ENCODE measurements around the gene TDRD9. TPM values are rescaled to one million over a fixed set of nuclear protein-coding genes. Genes with fewer than 3 reads are reported as not detected.

The TDRD9 gene
- total RNA-seq, 3 donors from 2014 or later: 0.96 to 4.0 (median 2.9) TPM

GRCh38 chr14:104081261-104081835 is 153.1 kb downstream of the TDRD9 start:
- Histone ChIP-seq H3K36me3 (no peaks in the 10 kb centered on the region), H3K4me1 (no peaks in the 10 kb centered on the region), H3K27me3 (peaks cover 2 to 20% of the 10 kb centered on the region in 2 donors), H3K4me3 (no peak overlapping the region), H3K27ac (no peak overlapping the region), H3K9me3 (no peaks in the 10 kb centered on the region)
- intact Hi-C loops (cut with DNase I; ENCODE audit: low total_unique reads): no loop called here
- TF ChIP-seq POLR2A (IDR thresholded peaks at IDR 0.05): no peak
- no peak for TF ChIP-seq POLR2AphosphoS5 (IDR thresholded peaks at IDR 0.05)
- TF ChIP-seq CTCF (IDR thresholded peaks at IDR 0.05): no peak
- no peak for DNase-seq (ENCODE audit: low spot score in 2 of 2)

- Histone ChIP-seq H3K27ac (no peak overlapping the region), H3K9me3 (no peaks in the 10 kb centered on the region), H3K4me3 (no peak overlapping the region), H3K27me3 (peaks cover 2 to 27% of the 10 kb centered on the region in 2 donors), H3K36me3 (no peaks in the 10 kb centered on the region), H3K4me1 (no peaks in the 10 kb centered on the region)
- no peak for DNase-seq (ENCODE audit: low spot score in 2 of 2)
- intact Hi-C loops (cut with DNase I; ENCODE audit: low total_unique reads): no loop called here
- TF ChIP-seq POLR2AphosphoS5 (IDR thresholded peaks at IDR 0.05) (no peak), CTCF (IDR thresholded peaks at IDR 0.05) (no peak), POLR2A (IDR thresholded peaks at IDR 0.05) (no peak)
Measured at GRCh38 chr14:104081951-104082464, 153.8 kb downstream of the TDRD9 start.

GRCh38 chr14:104082807-104083206 is 154.6 kb downstream of the TDRD9 start:
- no peaks in the 10 kb centered on the region for H3K36me3 ChIP-seq
- peaks cover 2 to 34% of the 10 kb centered on the region in 2 donors for H3K27me3 ChIP-seq
- H3K4me3 ChIP-seq: peak overlapping the region in 1 of 3 donors; percentile 2
- H3K9me3 ChIP-seq: no peaks in the 10 kb centered on the region
- H3K4me1 ChIP-seq: no peaks in the 10 kb centered on the region
- DNase-seq (ENCODE audit: low spot score in 2 of 2): peak; percentile 63 to 89
- intact Hi-C loops (cut with DNase I; ENCODE audit: low total_unique reads): no loop called here
- H3K27ac ChIP-seq: peak overlapping the region in 1 of 2 donors; percentile 14
- no peak for TF ChIP-seq CTCF (IDR thresholded peaks at IDR 0.05)
- TF ChIP-seq POLR2AphosphoS5 (IDR thresholded peaks at IDR 0.05): no peak
- no peak for TF ChIP-seq POLR2A (IDR thresholded peaks at IDR 0.05)

GRCh38 chr14:104084251-104085002 is 156.2 kb downstream of the TDRD9 start:
- TF ChIP-seq CTCF (IDR thresholded peaks at IDR 0.05) (no peak), POLR2AphosphoS5 (IDR thresholded peaks at IDR 0.05) (no peak), POLR2A (IDR thresholded peaks at IDR 0.05) (no peak)
- intact Hi-C loops (cut with DNase I; ENCODE audit: low total_unique reads): no loop called here
- H3K4me1 ChIP-seq: no peaks in the 10 kb centered on the region
- H3K36me3 ChIP-seq: no peaks in the 10 kb centered on the region
- H3K27me3 ChIP-seq: peaks cover 2 to 36% of the 10 kb centered on the region in 2 donors
- H3K9me3 ChIP-seq: no peaks in the 10 kb centered on the region
- no peak overlapping the region for H3K4me3 ChIP-seq
- no peak for DNase-seq (ENCODE audit: low spot score in 2 of 2)
- no peak overlapping the region for H3K27ac ChIP-seq

Measured in breast epithelium (tissue), 4 donors.